Panc1 (cell line): Measurements from ENCODE around the gene SUSD4. TPM values are rescaled to one million over a fixed set of nuclear protein-coding genes. Genes with fewer than 3 reads are reported as not detected.

Experiments
- ATAC-seq: fragments of 200-7000 bp; cut with Tn5 transposase; 2 replicates; pipeline ENCODE4 v1.9.1; 2020; ENCODE audit warnings: mild to moderate bottlenecking, moderate library complexity
- BruUV-seq: library from RNA; stranded (reverse); fragments of 400-500 nt; replicated peaks from 2 replicates; lab custom pipeline; 2021; lab: Mats Ljungman, UMichigan
- CTCF ChIA-PET: fragments of 300-600 bp; sonication (Branson Sonifier 250); formaldehyde crosslinking; loops from one replicate; lab custom pipeline; 2022; ENCODE audit warnings: antibody characterized with exemption; lab: Charles Lee
- POLR2A ChIA-PET: fragments of 300-600 bp; sonication (Branson Sonifier 250); formaldehyde crosslinking; loops from one replicate; lab custom pipeline; 2022; ENCODE audit warnings: antibody characterized with exemption; lab: Charles Lee
- DNase-seq: peaks from one replicate; pipeline ENCODE4 v3.0.0-alpha.2; 2010; ENCODE audit warnings: low read depth, low spot score
- H3K27ac ChIP-seq: 2 replicates; pipeline ENCODE4 v1.5.1; 2011; ENCODE audit warnings: mild to moderate bottlenecking, low read length, inconsistent platforms
- H3K27me3 ChIP-seq: fragments of 200-500 bp; sonication (Bioruptor generic); 2 replicates; pipeline ENCODE4 v1.6.0; 2014; ENCODE audit warnings: low read length, inconsistent platforms; ENCODE audit not compliant: control insufficient read depth, insufficient read depth
- H3K36me3 ChIP-seq: fragments of 200-500 bp; sonication (Bioruptor generic); 2 replicates; pipeline ENCODE4 v1.5.1; 2014; ENCODE audit warnings: inconsistent platforms, mild to moderate bottlenecking, low read length, moderate library complexity; ENCODE audit not compliant: control insufficient read depth, insufficient read depth
- H3K4me1 ChIP-seq: 2 replicates; pipeline ENCODE4 v1.5.1; 2011; ENCODE audit warnings: inconsistent platforms, mild to moderate bottlenecking, low read length, moderate library complexity; ENCODE audit not compliant: control insufficient read depth, insufficient read depth
- H3K4me3 ChIP-seq, 2 experiments: 2 replicates each; pipeline ENCODE4 v1.5.1; 2011 to 2012; ENCODE audit warnings: low read depth in 2 of 2, low read length in 2 of 2, mild to moderate bottlenecking in 2 of 2, inconsistent platforms in 1 of 2, moderate library complexity in 1 of 2
- H3K9me3 ChIP-seq: fragments of 200-500 bp; sonication (Bioruptor generic); 2 replicates; pipeline ENCODE4 v1.5.1; 2014; ENCODE audit warnings: low read depth, mild to moderate bottlenecking, inconsistent platforms, low read length, moderate library complexity; ENCODE audit not compliant: control insufficient read depth, insufficient read depth
- CTCF ChIP-seq: fragments of 450-650 bp; IDR thresholded peaks from 2 replicates; pipeline ENCODE4 v1.5.1; 2017; ENCODE audit warnings: mild to moderate bottlenecking
- POLR2AphosphoS5 ChIP-seq: IDR thresholded peaks from 2 replicates; pipeline ENCODE4 v1.6.1; 2012; ENCODE audit warnings: mild to moderate bottlenecking, low read depth, low read length, moderate library complexity
- REST ChIP-seq, 2 experiments: IDR thresholded peaks; 2 replicates each; pipeline ENCODE4 v1.6.1; 2011 to 2012; ENCODE audit warnings: low read depth in 2 of 2, control low read depth in 1 of 2, low read length in 1 of 2, mild to moderate bottlenecking in 1 of 2, moderate library complexity in 1 of 2; ENCODE audit not compliant: insufficient read depth in 1 of 2
- SIN3A ChIP-seq: IDR thresholded peaks from 2 replicates; pipeline ENCODE4 v1.6.1; 2012; ENCODE audit warnings: low read depth, mild to moderate bottlenecking, low read length, moderate library complexity, borderline replicate concordance; ENCODE audit not compliant: insufficient read depth
- TCF7L2 ChIP-seq: IDR thresholded peaks from 2 replicates; pipeline ENCODE4 v1.6.1; 2011; ENCODE audit warnings: mild to moderate bottlenecking, low read depth, low read length, inconsistent platforms
- in situ Hi-C: cut with HindIII; loops from 2 replicates; pipeline ENCODE4 v1.10.0; 2016; ENCODE audit warnings: low sequenced_read_pairs, low pct_unique_long_range_greater_than_20kb
- intact Hi-C: fragments of 100-400 bp; cut with micrococcal nuclease; formaldehyde crosslinking; loops from one replicate; pipeline ENCODE4 v1.10.0; 2022; ENCODE audit not compliant: unreplicated experiment
- total RNA-seq: library from RNA; stranded (reverse); gene quantifications from one replicate; pipeline ENCODE4 v1.2.1, GENCODE V29; 2021; ENCODE audit not compliant: unreplicated experiment

The SUSD4 gene
- total RNA-seq, 1 experiment from 2014 or later: 0.28 TPM

- ChIA-PET CTCF (no interaction called here), POLR2A (interaction anchor here (0.6 kb wide), 1 partner anchor 239 kb away, joined by 4 read pairs; no protein-coding TSS in a partner anchor)
- BruUV-seq: no TSS peak
- DNase-seq (no peak), ATAC-seq (peak; percentile 35)
- Histone ChIP-seq H3K9me3 (no peaks in the 10 kb centered on the region), H3K27ac (no peak overlapping the region), H3K36me3 (no peaks in the 10 kb centered on the region), H3K27me3 (peaks cover 4% of the 10 kb centered on the region; the same call in 1 of the 2 replicates), H3K4me1 (no peaks in the 10 kb centered on the region), H3K4me3 (no peak overlapping the region)
- TF ChIP-seq POLR2AphosphoS5: no peak
- TF ChIP-seq REST (IDR thresholded peaks at IDR 0.05; ENCODE audit: insufficient read depth in 1 of 2, low read depth in 2 of 2, low read length in 1 of 2): no peak
- no peak for TF ChIP-seq CTCF
- TF ChIP-seq TCF7L2: no peak
- TF ChIP-seq SIN3A: no peak
- intact Hi-C loops: no loop called here
- in situ Hi-C loops: no loop called here
These were observed 174.5 kb downstream of the SUSD4 start for GRCh38 chr1:223189525-223189902.

- intact Hi-C loops (no loop called here), in situ Hi-C loops (no loop called here)
- no TSS peak for BruUV-seq
- H3K27me3 ChIP-seq: peaks cover 8% of the 10 kb centered on the region; the same call in 1 of the 2 replicates
- ATAC-seq (peak; percentile 67), DNase-seq (no peak)
- H3K27ac ChIP-seq: no peak overlapping the region
- H3K4me3 ChIP-seq: no peak overlapping the region
- TF ChIP-seq CTCF: no peak
- TF ChIP-seq REST (IDR thresholded peaks at IDR 0.05; ENCODE audit: insufficient read depth in 1 of 2, low read depth in 2 of 2, low read length in 1 of 2): no peak
- no peak for TF ChIP-seq TCF7L2
- TF ChIP-seq POLR2AphosphoS5: no peak
- no peak for TF ChIP-seq SIN3A
- POLR2A ChIA-PET: interaction anchor here (0.6 kb wide), 1 partner anchor 238 kb away, joined by 4 read pairs; no protein-coding TSS in a partner anchor
- CTCF ChIA-PET: no interaction called here
- no peaks in the 10 kb centered on the region for H3K36me3 ChIP-seq
- H3K9me3 ChIP-seq: no peaks in the 10 kb centered on the region
- H3K4me1 ChIP-seq: no peaks in the 10 kb centered on the region
These were observed 175.2 kb downstream of the SUSD4 start for GRCh38 chr1:223188618-223189356.
